Activated CD4-positive, CD25-positive, alpha-beta regulatory T cell (primary cell): Measurements from ENCODE around the gene AGMAT.

Experiments
- DNase-seq, 4 experiments: peaks; one replicate each; lab custom pipeline; 2025; lab: John Stamatoyannopoulos, UW

AGMAT gene

GRCh38 chr1:15524283-15525049, 60.4 kb downstream of the AGMAT start:
- peak; percentile 99 to 100 (median 100) for DNase-seq

- DNase-seq, result no peak
Measured at GRCh38 chr1:15524021-15524282, 60.9 kb downstream of the AGMAT start, which contains the start of gene CASP9. TSS of gene CASP9 (minus strand) at chr1:15524215. CDS start at chr1:15524200, 15 bp downstream.

GRCh38 chr1:15523104-15524020, 61.5 kb downstream of the AGMAT start:
- no peak for DNase-seq

GRCh38 chr1:15522551-15522950, 62.3 kb downstream of the AGMAT start:
- DNase-seq, result no peak
